ENCODE data around the gene SPINK6.

Gene SPINK6, protein sequence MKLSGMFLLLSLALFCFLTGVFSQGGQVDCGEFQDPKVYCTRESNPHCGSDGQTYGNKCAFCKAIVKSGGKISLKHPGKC
- total RNA-seq: 0 reads per million in 3 donors

DNA sequence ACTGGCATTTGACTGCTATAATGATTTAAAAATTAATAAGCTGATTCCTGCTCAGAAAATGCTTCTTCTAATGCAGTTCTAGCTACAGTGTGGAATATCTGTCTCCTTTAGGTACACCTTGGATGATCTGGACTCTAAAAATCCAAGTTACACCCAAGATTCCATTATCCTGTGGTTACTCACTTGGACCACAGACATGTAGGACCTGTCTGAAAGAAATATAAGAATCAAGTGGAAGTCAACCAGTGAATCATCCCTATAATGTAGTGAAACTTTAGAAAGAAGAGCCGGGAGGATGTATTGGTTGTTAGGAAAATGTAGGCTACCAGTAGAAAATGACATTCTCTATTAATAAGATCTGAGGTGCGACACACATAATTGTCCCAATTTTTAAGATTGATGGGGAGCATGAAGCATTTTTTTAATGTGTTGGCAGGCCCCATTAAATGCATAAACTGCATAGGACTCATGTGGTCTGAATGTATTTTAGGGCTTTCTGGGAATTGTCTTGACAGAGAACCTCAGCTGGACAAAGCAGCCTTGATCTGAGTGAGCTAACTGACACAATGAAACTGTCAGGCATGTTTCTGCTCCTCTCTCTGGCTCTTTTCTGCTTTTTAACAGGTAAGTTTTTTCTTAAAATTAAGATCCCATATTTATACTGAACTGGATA lies at the start of gene SPINK6:
Gene SPINK6 (plus strand): TSS at position 512 of the 673 bp plus-strand sequence. CDS start 55 bp downstream, at position 567.
- H3K27ac ChIP-seq (ENCODE audit: insufficient read depth, low read length, poor library complexity, severe bottlenecking): no peak within 1 kb of the TSS

DNA sequence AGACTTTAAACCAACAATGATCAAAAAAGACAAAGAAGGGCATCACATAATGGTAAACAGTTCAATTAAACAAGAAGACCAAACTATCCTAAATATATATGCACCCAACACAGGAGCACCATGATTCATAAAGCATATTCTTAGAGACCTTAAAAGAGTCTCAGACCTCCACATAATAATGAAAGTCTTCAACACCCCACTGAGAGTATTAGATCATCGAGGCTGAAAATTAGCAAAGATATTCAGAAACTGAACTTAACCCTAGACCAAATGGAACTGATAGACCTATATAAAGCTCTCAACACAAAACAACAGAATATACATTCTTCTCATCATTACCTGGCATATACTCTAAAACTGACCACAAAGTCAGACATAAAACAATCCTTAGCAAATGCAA lies 46.2 kb upstream of the SPINK6 start:
- Histone ChIP-seq H3K36me3 (ENCODE audit: control insufficient read depth, insufficient read depth, low read length) (no peaks in the 10 kb centered on the region), H3K9me3 (ENCODE audit: control insufficient read depth, low read length) (no peaks in the 10 kb centered on the region), H3K4me1 (ENCODE audit: control insufficient read depth, insufficient read depth, low read length, poor library complexity, severe bottlenecking) (no peaks in the 10 kb centered on the region), H3K27me3 (replicated peaks; ENCODE audit: control insufficient read depth, insufficient read depth, low read length, poor library complexity, severe bottlenecking) (no peaks in the 10 kb centered on the region), H3K27ac (ENCODE audit: insufficient read depth, low read length, poor library complexity, severe bottlenecking) (no peak overlapping the region), H3K4me3 (ENCODE audit: insufficient read depth, low read depth, low read length, poor library complexity, severe bottlenecking) (no peak overlapping the region)
- no peak for DNase-seq

More for the DNA sequence above, at the start of gene SPINK6:
- H3K27me3 ChIP-seq (replicated peaks; ENCODE audit: control insufficient read depth, insufficient read depth, low read length, poor library complexity, severe bottlenecking): no peaks in the 10 kb centered on the region
- no peak for DNase-seq
- H3K9me3 ChIP-seq (ENCODE audit: control insufficient read depth, low read length): no peaks in the 10 kb centered on the region
- no peak within 1 kb of the TSS for H3K4me3 ChIP-seq (ENCODE audit: insufficient read depth, low read depth, low read length, poor library complexity, severe bottlenecking)
- no peaks in the 10 kb centered on the region for H3K4me1 ChIP-seq (ENCODE audit: control insufficient read depth, insufficient read depth, low read length, poor library complexity, severe bottlenecking)
- H3K36me3 ChIP-seq (ENCODE audit: control insufficient read depth, insufficient read depth, low read length): no peaks in the 10 kb centered on the region

DNA sequence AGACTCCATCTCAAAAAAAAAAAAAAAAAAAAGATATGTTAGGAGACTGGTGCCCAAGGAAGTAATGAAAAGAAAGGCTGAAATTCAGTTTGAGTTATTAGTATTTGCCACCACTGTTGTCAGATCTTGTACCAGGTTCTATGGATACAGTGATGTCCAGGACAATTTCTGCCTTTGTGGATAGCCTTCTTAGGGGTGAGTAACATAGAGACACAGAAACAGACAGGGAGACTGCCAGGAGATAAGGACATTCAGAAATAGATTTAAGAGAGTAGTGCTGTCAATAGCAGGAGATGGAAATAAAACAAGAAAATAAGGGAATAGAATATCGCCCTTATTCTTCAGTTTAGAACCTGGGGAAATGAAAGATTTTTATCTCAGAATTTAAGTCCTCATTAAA lies 40.8 kb upstream of the SPINK6 start:
- H3K4me3 ChIP-seq (ENCODE audit: insufficient read depth, low read depth, low read length, poor library complexity, severe bottlenecking): no peak overlapping the region
- DNase-seq: no peak
- no peaks in the 10 kb centered on the region for H3K4me1 ChIP-seq (ENCODE audit: control insufficient read depth, insufficient read depth, low read length, poor library complexity, severe bottlenecking)
- H3K27ac ChIP-seq (ENCODE audit: insufficient read depth, low read length, poor library complexity, severe bottlenecking): no peak overlapping the region
- H3K36me3 ChIP-seq (ENCODE audit: control insufficient read depth, insufficient read depth, low read length): no peaks in the 10 kb centered on the region
- no peaks in the 10 kb centered on the region for H3K9me3 ChIP-seq (ENCODE audit: control insufficient read depth, low read length)
- H3K27me3 ChIP-seq (replicated peaks; ENCODE audit: control insufficient read depth, insufficient read depth, low read length, poor library complexity, severe bottlenecking): no peaks in the 10 kb centered on the region

DNA sequence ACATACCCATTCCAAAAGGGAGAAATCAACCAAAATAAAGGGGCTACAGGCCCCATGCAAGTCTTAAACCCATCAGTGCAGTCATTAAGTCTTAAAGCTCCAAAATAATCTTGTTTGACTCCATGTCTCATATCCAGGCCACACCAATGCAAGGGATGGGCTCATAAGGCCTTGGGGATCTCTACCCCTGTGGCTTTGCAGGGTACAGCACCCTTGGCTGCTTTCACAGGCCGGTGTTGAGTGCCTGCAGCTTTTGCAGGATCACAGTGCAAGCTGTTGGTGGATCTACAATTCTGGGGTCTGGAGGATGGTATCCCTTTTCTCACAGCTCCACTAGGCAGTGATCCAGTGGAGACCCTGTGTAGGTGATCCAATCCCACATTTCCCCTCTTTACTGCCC lies 39.5 kb upstream of the SPINK6 start:
- no peaks in the 10 kb centered on the region for H3K9me3 ChIP-seq (ENCODE audit: control insufficient read depth, low read length)
- no peak overlapping the region for H3K4me3 ChIP-seq (ENCODE audit: insufficient read depth, low read depth, low read length, poor library complexity, severe bottlenecking)
- no peak for DNase-seq
- H3K4me1 ChIP-seq (ENCODE audit: control insufficient read depth, insufficient read depth, low read length, poor library complexity, severe bottlenecking): no peaks in the 10 kb centered on the region
- H3K27me3 ChIP-seq (replicated peaks; ENCODE audit: control insufficient read depth, insufficient read depth, low read length, poor library complexity, severe bottlenecking): no peaks in the 10 kb centered on the region
- H3K27ac ChIP-seq (ENCODE audit: insufficient read depth, low read length, poor library complexity, severe bottlenecking): no peak overlapping the region
- H3K36me3 ChIP-seq (ENCODE audit: control insufficient read depth, insufficient read depth, low read length): no peaks in the 10 kb centered on the region

DNA sequence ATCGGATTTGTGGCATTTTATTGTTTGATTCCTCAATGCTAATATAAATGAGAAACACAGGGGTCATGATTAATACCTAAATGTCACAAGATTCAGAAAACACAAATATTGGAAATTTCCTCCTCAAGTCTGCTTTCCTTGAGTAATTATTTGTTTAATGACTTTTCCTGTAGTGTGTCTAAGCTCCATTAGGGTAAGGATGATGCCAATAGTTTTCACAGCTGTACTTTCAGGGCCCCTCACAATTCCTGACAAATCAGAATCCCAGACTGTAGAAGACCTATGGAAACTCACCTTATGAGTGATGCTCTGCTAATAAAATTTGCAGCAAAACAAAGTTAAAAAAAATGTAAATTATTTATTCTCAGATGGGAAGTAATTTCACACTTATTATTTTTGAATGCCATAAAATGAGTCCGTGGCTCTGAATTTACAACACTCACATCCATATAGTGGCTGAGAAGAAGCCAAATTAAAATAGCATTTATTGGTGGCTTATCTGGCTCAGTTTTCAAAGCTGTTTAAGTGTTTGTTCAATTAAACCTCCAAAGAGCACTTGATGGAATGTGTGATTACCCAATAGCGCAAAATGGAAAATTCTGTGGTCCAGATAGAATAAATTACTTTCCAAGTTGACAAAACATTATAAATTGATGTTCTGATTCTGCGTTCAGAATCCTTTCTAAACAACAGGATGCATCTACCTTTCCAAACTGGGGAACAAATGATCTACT lies 36.1 kb upstream of the SPINK6 start:
- no peaks in the 10 kb centered on the region for H3K9me3 ChIP-seq (ENCODE audit: control insufficient read depth, low read length)
- no peaks in the 10 kb centered on the region for H3K4me1 ChIP-seq (ENCODE audit: control insufficient read depth, insufficient read depth, low read length, poor library complexity, severe bottlenecking)
- no peak overlapping the region for H3K27ac ChIP-seq (ENCODE audit: insufficient read depth, low read length, poor library complexity, severe bottlenecking)
- H3K27me3 ChIP-seq (replicated peaks; ENCODE audit: control insufficient read depth, insufficient read depth, low read length, poor library complexity, severe bottlenecking): no peaks in the 10 kb centered on the region
- H3K4me3 ChIP-seq (ENCODE audit: insufficient read depth, low read depth, low read length, poor library complexity, severe bottlenecking): no peak overlapping the region
- no peaks in the 10 kb centered on the region for H3K36me3 ChIP-seq (ENCODE audit: control insufficient read depth, insufficient read depth, low read length)
- DNase-seq: no peak

DNA sequence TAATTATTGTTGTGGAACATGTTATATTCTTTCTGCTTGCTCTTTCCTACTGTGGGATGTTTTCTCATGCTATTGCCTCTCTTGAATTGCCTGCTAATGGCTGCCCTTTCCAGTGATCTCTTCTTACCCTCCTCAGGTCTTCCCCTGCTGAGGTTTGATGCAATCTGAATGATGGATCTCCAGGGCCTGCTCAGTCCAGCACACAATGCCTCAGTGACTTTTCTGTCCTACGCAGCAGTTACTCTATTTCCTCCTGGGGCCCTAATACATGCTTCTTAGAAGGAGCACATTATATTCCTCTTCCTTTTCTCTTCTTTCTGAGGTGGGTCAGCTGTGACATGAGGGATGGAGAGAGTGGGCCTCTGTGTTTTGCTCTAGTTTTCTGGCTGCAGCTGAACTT lies 34.6 kb upstream of the SPINK6 start, which contains the start of gene SPINK14:
Gene SPINK14 (plus strand): TSS at position 301 of the 400 bp plus-strand sequence. CDS start 1,187 bp downstream, outside the sequence.
- Histone ChIP-seq H3K36me3 (ENCODE audit: control insufficient read depth, insufficient read depth, low read length) (no peaks in the 10 kb centered on the region), H3K27ac (ENCODE audit: insufficient read depth, low read length, poor library complexity, severe bottlenecking) (no peak within 1 kb of the TSS), H3K9me3 (ENCODE audit: control insufficient read depth, low read length) (no peaks in the 10 kb centered on the region), H3K4me3 (ENCODE audit: insufficient read depth, low read depth, low read length, poor library complexity, severe bottlenecking) (no peak within 1 kb of the TSS), H3K4me1 (ENCODE audit: control insufficient read depth, insufficient read depth, low read length, poor library complexity, severe bottlenecking) (no peaks in the 10 kb centered on the region), H3K27me3 (replicated peaks; ENCODE audit: control insufficient read depth, insufficient read depth, low read length, poor library complexity, severe bottlenecking) (no peaks in the 10 kb centered on the region)
- no peak for DNase-seq

DNA sequence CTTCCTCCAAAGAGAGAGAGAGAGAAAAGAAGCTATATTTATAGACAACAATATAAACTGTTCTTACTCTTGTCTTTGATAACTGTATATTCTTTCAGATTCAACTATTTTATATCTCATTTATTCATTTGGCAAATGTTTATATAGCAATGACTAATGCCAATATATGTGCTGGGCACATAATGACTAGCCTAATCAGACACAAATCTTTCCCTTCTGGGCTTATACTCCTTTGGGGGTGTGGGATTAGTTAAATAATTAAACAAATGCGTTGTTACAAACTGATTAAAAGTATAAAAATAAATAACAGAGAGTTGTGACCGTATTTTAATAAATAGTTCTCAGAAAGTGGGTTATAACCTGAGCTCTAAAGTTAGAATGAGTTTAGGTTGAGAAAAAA lies 30.5 kb upstream of the SPINK6 start:
- H3K9me3 ChIP-seq (ENCODE audit: control insufficient read depth, low read length): no peaks in the 10 kb centered on the region
- H3K4me1 ChIP-seq (ENCODE audit: control insufficient read depth, insufficient read depth, low read length, poor library complexity, severe bottlenecking): no peaks in the 10 kb centered on the region
- H3K4me3 ChIP-seq (ENCODE audit: insufficient read depth, low read depth, low read length, poor library complexity, severe bottlenecking): no peak overlapping the region
- no peak overlapping the region for H3K27ac ChIP-seq (ENCODE audit: insufficient read depth, low read length, poor library complexity, severe bottlenecking)
- no peaks in the 10 kb centered on the region for H3K27me3 ChIP-seq (replicated peaks; ENCODE audit: control insufficient read depth, insufficient read depth, low read length, poor library complexity, severe bottlenecking)
- no peaks in the 10 kb centered on the region for H3K36me3 ChIP-seq (ENCODE audit: control insufficient read depth, insufficient read depth, low read length)
- no peak for DNase-seq

DNA sequence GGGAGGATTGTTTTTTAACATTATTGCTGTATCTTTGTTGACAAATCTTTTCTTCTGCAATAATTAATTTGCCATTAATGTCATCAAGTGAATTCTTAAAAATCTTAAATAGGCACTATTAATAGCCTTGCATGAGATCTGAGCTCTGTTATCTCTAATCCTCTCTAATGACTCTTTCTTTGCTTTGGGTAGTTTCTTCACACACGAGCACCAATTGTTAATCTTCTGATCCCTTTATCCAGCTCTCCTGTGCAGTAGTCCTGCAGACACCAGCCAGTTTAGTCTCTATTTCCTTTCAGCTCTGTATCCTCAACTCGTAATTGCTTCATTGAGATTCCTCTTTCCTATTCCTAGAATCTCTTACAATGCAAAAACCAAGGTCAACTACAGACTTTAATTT lies 26.4 kb upstream of the SPINK6 start:
- no peaks in the 10 kb centered on the region for H3K27me3 ChIP-seq (replicated peaks; ENCODE audit: control insufficient read depth, insufficient read depth, low read length, poor library complexity, severe bottlenecking)
- H3K9me3 ChIP-seq (ENCODE audit: control insufficient read depth, low read length): no peaks in the 10 kb centered on the region
- H3K4me3 ChIP-seq (ENCODE audit: insufficient read depth, low read depth, low read length, poor library complexity, severe bottlenecking): no peak overlapping the region
- no peaks in the 10 kb centered on the region for H3K4me1 ChIP-seq (ENCODE audit: control insufficient read depth, insufficient read depth, low read length, poor library complexity, severe bottlenecking)
- no peak for DNase-seq
- no peaks in the 10 kb centered on the region for H3K36me3 ChIP-seq (ENCODE audit: control insufficient read depth, insufficient read depth, low read length)
- H3K27ac ChIP-seq (ENCODE audit: insufficient read depth, low read length, poor library complexity, severe bottlenecking): no peak overlapping the region

DNA sequence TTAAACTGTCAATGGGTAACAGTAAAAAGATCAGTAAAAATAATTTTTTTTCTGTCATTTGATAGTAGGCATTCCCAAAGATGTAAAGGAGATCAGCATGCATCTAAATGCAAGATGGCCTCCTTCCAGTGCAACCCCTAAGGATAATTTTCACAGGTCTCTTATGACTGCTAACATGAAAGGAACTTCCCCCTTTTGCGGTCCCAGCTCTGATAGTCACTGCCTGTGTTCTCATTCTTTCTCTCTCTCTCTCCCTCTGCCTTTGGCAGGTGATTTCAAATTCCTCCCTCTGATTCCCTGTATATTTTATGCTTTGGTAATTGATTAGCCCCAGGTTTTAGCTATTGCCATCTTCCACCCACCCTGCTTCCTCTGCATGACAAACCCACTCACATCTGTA lies 25.6 kb upstream of the SPINK6 start:
- Histone ChIP-seq H3K27ac (ENCODE audit: insufficient read depth, low read length, poor library complexity, severe bottlenecking) (no peak overlapping the region), H3K36me3 (ENCODE audit: control insufficient read depth, insufficient read depth, low read length) (no peaks in the 10 kb centered on the region), H3K27me3 (replicated peaks; ENCODE audit: control insufficient read depth, insufficient read depth, low read length, poor library complexity, severe bottlenecking) (no peaks in the 10 kb centered on the region), H3K4me3 (ENCODE audit: insufficient read depth, low read depth, low read length, poor library complexity, severe bottlenecking) (no peak overlapping the region), H3K4me1 (ENCODE audit: control insufficient read depth, insufficient read depth, low read length, poor library complexity, severe bottlenecking) (no peaks in the 10 kb centered on the region), H3K9me3 (ENCODE audit: control insufficient read depth, low read length) (no peaks in the 10 kb centered on the region)
- DNase-seq: no peak

DNA sequence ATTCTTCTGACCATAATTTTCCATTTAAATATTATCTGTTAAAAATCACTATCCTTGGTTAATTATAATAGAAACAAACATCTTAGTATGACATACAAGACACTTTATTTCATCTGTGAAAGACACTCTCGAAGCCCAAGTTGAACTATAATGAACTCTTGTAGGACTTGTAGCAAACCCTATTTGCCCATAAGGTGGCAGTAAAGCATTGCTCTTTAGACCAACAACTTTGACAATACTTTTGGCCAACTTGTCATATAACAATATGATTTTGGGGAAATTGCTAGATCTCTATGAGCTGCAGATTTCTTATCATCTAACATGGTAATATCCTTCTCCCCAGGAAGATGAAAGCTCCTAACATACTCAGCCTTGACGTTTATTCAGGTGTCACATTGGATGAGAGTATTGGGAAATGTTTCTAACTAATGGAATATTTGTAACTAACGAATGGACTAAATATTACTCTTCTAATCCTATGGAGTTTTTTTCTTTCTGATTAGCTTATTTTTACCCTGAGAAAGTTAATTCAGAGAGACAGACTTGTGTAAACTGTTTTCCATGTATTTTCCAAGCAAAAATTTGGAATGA lies 23.5 kb upstream of the SPINK6 start:
- Histone ChIP-seq H3K36me3 (ENCODE audit: control insufficient read depth, insufficient read depth, low read length) (no peaks in the 10 kb centered on the region), H3K9me3 (ENCODE audit: control insufficient read depth, low read length) (no peaks in the 10 kb centered on the region), H3K4me3 (ENCODE audit: insufficient read depth, low read depth, low read length, poor library complexity, severe bottlenecking) (no peak overlapping the region), H3K27ac (ENCODE audit: insufficient read depth, low read length, poor library complexity, severe bottlenecking) (no peak overlapping the region), H3K4me1 (ENCODE audit: control insufficient read depth, insufficient read depth, low read length, poor library complexity, severe bottlenecking) (no peaks in the 10 kb centered on the region), H3K27me3 (replicated peaks; ENCODE audit: control insufficient read depth, insufficient read depth, low read length, poor library complexity, severe bottlenecking) (no peaks in the 10 kb centered on the region)
- no peak for DNase-seq

Data from effector memory CD4-positive, alpha-beta T cell (primary cell).